GM21515 (cell line): ENCODE measurements around the gene CMTM2.
"Not testable (repeated sequence)": the region's sequence is repeated elsewhere in the genome, so short reads cannot be mapped to it uniquely, and the experiment has no call there.

ENCODE experiments used
- ATAC-seq: cut with Tn5 transposase; IDR thresholded peaks from one replicate; pipeline ENCODE4 v1.9.1; 2021; ENCODE audit not compliant: unreplicated experiment

Gene CMTM2

DNA sequence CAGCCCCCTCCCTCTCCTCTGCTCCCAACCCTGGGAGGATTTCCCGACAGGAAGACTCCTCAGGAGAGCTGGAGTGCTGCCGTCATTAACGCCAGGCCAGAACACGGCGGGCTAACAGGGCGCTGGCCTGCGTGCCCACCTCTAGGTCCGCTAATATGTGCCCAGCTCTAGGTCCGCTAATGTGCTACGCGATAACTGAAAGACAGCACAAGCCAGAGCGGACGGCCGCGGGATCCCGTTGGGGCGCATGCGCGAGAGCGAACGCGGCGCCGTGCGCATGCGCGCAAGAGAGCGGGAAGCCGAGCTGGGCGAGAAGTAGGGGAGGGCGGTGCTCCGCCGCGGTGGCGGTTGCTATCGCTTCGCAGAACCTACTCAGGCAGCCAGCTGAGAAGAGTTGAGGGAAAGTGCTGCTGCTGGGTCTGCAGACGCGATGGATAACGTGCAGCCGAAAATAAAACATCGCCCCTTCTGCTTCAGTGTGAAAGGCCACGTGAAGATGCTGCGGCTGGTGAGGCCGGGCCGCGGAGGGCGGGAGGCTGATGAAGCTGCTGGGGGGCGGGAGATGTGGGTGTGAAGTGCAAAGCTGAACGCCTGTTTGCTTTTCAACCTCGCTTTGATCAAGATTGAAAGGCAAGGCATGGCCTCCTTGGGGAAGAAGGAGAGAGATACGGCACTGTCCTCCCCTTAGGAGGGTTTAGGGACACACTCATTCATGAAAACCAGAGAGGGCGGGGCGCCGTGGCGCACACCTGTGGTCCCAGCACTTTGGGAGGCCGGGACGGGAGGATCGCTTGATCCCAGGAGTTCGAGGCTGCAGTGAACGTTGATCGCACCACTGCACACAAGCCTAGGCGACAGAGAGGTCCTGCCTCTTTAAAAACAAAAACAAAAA, 26.7 kb upstream of the CMTM2 start, which contains the start of gene CKLF:
TSS of gene CKLF (plus strand) at position 291 of the 892 bp plus-strand sequence. CDS start at position 431, 140 bp downstream.
- peak; percentile 81 for ATAC-seq

DNA sequence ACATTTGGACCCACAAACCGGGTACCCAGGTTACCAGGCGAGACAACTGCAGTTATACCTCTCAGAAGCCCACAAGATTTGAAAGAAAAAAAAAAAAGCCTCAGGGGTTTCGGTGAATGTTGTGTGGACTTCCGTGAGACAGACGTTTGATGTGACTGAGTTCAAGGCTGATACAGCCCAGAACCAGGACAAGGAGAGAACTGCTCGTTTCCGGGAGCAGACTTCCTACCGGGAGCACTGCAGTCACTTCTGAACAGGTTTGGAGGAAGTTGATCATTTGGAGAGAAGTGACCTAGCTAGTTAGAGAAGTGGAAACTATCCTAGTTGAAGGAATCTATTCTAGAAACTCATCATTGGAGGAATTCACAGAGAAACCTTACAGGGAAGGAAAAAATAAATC, 26.0 kb upstream of the CMTM2 start:
- no peak for ATAC-seq

- ATAC-seq = no peak
These were observed 25.2 kb upstream of the CMTM2 start for GRCh38 chr16:66554021-66554420.

GRCh38 chr16:66554495-66554894, 24.8 kb upstream of the CMTM2 start:
- no peak for ATAC-seq

- no peak for ATAC-seq
These were observed 19.2 kb upstream of the CMTM2 start for GRCh38 chr16:66560107-66560506.

DNA sequence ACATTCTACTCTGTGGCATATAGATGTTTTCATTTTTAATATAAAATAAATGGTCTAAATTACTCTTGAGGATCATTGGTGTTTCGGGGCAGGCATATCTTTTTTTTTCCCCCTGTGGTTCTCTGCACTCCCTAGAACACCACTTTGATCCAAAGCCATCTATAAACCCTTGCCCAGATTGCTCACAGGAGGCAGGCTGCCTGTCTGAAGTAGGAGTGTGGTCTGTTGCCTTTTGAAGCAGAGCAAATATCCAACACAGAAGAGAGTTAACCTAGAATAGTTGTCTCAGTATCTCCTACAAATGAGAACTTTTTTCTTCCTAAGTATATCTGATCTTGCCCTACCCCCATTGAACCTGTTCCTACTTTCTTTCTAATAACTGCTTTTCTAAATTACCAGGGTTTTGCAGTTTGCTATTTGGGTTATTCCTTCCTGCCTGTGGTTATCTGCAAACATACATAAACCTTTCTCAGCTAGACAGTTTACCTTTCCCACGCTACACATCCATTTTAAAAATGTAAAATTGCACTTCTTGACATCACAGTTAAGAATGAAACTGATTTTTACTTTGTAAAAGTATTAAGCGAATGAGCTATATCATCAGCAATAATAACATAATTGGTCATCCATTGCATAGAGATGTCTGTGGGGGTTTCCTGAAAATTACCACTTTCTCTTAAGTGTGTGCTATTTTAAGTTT, 17.7 kb upstream of the CMTM2 start:
- ATAC-seq = no peak

- no peak for ATAC-seq
These were observed 16.9 kb upstream of the CMTM2 start for GRCh38 chr16:66562409-66562808.

- ATAC-seq = no peak
These were observed 16.3 kb upstream of the CMTM2 start for GRCh38 chr16:66562986-66563385.

DNA sequence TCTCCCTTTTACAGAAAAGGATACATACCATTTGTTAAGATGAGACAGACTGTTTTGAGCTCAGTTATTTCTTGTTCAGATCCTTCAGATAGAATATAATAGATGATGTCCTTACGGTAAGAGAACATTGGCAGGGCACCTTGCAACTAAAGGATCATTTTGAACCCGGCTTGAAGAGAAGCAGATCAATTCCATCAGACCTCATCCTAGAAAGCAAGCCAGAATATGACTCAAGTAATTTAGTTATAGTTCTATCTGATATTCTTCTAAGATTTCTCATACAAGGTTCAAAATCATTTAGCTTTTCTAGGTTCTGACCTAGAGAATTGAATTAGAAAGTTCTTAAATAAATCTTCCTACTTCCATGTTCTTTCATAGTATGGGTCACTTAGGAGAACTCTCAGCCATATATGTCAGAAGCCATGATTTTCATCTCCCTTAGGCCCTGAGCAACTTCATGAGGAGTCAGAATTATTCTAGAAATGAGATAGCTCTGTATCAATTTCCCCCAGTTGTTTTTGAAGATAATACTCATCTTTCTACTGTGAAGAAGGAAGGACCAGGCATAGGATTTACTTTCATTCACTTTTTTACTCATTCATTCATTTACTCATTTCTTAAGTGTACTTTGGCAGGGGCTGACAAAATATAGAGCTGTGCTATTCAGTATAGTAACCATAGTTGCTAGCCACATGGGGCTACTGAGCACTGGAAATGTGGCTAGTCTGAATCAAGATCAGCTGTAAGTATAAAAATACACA, 15.5 kb upstream of the CMTM2 start:
- ATAC-seq = no peak

DNA sequence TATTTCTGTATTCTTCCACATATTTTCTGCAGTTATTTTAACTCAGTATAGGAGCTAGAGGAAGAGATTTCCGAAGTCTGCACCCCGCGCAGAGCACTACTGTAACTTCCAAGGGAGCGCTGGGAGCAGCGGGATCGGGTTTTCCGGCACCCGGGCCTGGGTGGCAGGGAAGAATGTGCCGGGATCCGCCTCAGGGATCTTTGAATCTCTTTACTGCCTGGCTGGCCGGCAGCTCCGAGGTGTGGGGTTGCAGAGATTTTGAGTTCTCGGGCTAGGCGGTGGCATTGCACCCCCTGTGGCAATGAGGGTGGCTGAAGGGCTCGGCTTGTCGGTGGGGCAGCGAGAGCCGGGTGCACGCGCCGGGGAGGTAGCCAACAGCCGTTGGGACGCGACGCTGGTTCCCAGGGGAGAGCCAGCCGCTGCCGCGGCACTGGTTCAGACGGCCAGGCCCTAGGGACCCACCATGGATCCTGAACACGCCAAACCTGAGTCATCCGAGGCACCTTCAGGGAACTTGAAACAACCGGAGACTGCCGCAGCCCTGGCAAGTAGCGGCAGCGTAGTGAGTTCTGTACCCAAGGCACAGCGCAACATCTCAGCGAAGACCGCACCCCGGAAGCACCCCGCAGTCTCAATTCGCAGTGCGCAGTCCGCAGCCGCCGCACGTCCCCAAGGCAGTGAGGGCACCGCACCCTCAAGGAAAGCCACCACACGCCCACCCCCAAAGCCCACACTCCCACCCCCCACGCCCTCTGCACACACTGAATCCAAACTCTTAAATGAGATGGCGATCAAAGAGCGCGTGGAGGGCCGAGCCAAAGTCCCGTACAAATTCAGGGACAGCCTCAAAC, 13.0 kb upstream of the CMTM2 start, which contains the start of gene CMTM1:
TSS of gene CMTM1 (plus strand) at position 389 of the 851 bp plus-strand sequence. CDS start at position 464, 75 bp downstream.
- no peak for ATAC-seq

DNA sequence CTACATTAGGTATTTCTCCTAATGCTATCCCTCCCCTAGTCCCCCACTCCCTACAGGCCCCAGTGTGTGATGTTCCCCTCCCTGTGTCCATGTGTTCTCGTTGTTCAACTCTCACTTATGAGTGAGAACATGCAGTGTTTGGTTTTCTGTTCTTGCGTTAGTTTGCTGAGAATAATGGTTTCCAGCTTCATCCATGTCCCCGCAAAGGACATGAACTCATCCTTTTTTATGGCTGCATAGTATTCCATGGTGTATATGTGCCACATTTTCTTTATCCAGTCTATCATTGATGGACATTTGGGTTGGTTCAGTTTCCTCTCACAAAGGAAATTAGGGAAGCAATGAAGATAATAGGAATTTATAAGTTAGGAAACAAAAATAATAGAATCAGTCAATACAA, 12.0 kb upstream of the CMTM2 start:
- not testable (repeated sequence) for ATAC-seq

DNA sequence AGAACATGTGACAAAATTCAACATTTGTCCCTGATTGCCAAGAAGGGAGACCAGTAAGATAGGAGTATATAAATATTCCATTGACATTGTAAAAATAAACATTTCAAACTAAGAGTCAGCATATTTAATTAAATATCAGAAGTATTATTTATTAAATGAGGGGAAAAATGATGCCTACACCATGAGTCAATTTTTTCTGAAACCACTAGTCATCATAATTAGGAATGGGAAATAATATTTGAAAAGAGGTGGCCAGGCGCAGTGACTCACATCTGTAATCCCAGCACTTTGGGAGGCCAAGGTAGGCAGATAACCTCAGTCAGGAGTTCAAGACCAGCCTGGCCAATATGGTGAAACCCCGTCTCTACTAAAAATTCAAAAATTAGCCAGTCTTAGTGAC, 10.9 kb upstream of the CMTM2 start:
- no peak for ATAC-seq

DNA sequence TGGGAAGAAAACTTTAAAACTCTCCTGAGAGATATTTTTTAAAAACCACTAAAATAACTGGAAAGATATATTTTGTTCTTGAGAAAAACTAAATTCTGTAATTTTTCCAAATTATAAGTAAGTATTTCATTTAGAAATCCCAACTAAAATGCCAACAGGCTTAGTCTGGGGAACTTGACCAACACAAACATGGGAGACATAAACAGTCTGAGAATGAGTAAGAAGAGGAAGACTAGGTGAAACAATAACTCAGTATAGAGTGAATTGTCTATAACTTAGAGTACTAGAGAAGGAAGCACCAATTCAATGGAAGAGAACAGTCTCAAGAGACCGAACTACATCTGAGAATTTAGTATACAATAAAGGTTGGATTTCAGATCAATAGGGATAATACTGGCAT, 10.1 kb upstream of the CMTM2 start:
- ATAC-seq = no peak

GRCh38 chr16:66569827-66570405, 9.3 kb upstream of the CMTM2 start:
- no peak for ATAC-seq

GRCh38 chr16:66572356-66572755, 6.9 kb upstream of the CMTM2 start:
- ATAC-seq = no peak

GRCh38 chr16:66574081-66574480, 5.2 kb upstream of the CMTM2 start:
- no peak for ATAC-seq

DNA sequence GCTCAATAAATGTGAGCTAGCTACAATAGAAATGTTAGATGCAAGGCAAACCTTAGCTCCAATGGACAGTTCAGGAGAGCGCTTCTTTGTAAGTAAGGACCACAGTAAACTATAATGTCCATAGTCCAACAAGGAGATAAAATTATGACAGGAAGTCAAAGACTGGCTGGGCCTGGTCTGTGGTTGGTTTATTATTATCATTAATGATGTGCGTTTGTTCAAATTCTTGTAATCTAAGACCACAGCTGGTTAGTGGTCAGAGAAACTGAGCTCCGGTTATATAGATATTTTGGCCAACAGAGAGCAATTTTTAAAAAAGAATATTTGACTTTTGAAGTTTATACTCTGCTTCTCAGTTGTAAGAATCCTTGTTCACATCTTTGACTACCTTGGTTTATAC, 4.7 kb upstream of the CMTM2 start:
- ATAC-seq = no peak

DNA sequence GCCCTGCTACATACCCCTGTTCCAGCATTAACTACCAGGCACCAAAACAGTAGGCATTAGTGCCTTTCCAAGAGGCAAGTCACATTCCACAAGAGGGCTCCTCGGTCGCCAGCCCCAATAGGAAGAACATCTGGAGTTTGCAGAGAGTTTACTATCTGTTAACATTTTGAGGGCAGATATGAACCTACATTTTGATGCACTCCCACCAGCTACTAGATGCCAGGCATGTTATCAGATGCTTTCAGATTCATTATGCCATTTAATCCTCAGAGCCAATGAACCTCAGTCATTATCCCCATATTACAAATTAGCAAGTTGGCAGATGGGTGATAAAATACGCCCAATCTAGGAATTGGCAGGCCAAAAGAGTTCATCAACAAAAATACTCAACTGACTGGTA, 4.2 kb upstream of the CMTM2 start:
- ATAC-seq = no peak

DNA sequence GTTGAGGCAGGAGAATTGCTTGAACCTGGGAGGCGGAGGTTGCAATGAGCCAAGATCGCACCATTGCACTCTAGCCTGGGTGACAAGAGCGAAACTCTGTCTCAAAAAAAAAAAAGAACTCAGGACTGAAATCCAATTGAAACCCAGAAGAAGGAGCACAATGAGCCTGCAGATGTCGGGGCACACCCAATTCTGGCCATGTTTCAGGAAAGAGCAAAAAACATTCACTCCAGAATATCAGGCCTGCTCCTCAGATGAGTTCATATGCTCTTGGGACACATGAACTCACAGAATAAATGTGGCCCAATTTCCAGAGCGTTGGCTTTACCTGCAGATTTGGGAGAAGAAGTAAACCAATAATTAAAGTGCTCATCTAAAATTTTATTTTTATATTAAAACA, 3.0 kb upstream of the CMTM2 start:
- no peak for ATAC-seq

GRCh38 chr16:66580605-66581209, 1.4 kb downstream of the CMTM2 start:
- ATAC-seq = no peak
